ENCODE measurements around the gene SLC1A7.

DNA sequence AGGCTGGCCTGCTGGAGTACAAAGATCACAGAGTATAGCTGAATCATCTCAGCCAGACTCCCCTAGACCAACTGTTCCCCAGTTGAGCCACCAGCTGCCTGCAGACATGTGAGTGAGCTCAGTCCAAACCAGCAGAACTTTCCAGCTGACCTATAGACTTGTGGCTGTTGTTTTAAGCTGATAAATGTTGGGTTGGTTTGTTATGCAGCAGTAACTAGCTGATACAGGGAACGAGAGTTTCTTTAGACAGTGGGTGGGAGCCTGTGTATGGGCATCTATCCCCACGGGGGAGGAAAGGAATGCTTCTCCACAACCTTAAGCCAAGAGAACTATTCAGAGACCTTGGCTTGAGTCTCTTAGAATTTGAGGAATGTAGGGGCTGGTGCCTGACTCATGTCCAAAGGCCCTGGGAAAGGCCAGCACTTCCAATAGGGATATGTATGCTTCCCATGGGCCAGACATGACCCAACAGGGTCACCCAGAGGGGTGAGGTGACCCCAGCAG is 30.1 kb downstream of the SLC1A7 start:
- TF ChIP-seq, protein P1, sequence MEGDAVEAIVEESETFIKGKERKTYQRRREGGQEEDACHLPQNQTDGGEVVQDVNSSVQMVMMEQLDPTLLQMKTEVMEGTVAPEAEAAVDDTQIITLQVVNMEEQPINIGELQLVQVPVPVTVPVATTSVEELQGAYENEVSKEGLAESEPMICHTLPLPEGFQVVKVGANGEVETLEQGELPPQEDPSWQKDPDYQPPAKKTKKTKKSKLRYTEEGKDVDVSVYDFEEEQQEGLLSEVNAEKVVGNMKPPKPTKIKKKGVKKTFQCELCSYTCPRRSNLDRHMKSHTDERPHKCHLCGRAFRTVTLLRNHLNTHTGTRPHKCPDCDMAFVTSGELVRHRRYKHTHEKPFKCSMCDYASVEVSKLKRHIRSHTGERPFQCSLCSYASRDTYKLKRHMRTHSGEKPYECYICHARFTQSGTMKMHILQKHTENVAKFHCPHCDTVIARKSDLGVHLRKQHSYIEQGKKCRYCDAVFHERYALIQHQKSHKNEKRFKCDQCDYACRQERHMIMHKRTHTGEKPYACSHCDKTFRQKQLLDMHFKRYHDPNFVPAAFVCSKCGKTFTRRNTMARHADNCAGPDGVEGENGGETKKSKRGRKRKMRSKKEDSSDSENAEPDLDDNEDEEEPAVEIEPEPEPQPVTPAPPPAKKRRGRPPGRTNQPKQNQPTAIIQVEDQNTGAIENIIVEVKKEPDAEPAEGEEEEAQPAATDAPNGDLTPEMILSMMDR (IDR thresholded peaks at IDR 0.05), result no peak
- no peak for TF ChIP-seq POLR2A (IDR thresholded peaks at IDR 0.05)

Measured in uterus (tissue), 2 donors.